ENCODE measurements around the gene YEATS2.
"Not testable (repeated sequence)": the region's sequence is repeated elsewhere in the genome, so short reads cannot be mapped to it uniquely, and the experiment has no call there.

Gene YEATS2

DNA sequence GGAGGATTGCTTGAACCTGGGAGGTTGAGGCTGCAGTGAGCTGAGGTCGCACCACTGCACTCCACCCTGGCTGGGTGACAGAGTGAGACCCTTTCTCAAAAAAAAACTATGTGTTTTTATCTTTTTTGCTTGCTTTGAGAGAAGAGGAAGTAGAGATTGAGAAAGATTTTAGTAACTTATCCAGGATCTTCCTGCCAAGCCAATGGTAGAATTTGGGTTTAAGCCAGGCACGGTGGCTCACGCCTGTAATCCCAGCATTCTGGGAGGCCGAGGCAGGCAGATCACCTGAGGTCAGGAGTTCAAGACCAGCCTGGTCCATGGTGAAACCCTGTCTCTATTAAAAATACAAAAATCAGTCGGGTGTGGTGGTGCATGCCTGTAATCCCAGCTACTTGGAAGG, 78.9 kb downstream of the YEATS2 start:
- DNase-seq = not testable (repeated sequence)

- no peak for DNase-seq
Measured at GRCh38 chr3:183777016-183777618, 79.5 kb downstream of the YEATS2 start.

DNA sequence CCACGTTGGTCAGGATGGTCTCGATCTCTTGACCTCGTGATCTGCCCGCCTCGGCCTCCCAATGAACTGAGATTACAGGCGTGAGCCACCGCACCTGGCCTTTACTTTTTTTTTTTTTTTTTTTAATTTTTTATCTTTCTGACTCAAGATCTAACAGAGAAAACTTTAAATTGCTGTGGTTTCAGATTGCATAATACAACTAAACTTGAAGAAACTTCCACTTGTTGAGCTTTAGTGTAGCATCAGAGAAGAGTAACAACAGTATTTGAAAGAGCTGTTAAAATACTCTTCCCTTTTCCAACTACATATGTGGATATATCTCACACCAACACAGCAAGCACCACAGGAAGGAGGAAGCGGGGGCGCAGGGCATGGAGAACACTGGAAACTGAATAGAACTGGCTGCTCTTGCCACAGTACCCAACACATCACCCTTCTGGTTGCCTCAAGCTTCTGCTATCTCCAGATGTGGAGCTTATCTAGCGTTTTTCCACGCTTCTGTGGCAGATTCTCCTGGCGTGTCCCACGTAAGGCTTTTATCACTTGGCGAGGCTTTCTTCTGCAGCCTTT, 82.4 kb downstream of the YEATS2 start:
- DNase-seq = no peak

DNA sequence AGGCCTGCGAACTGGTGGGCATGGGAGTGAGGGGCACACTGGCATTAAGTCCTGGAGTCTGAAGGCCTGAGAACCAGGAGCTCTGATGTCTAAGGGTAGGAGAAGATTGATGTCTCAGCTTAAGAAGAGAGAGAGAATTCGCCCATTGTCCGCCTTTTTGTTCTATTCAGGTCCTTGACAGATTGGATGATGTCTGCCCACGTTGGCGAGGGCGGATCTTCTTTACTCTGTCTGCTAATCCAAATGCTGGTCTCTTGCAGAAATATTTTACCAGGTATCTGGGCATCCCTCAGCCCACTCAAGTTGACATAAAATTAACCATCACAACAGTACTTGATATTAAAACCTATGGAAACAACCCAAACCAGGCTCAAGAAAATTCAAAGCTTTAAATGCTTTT, 83.6 kb downstream of the YEATS2 start:
- DNase-seq = no peak

- no peak for DNase-seq
Measured at GRCh38 chr3:183782576-183783276, 85.1 kb downstream of the YEATS2 start.

DNA sequence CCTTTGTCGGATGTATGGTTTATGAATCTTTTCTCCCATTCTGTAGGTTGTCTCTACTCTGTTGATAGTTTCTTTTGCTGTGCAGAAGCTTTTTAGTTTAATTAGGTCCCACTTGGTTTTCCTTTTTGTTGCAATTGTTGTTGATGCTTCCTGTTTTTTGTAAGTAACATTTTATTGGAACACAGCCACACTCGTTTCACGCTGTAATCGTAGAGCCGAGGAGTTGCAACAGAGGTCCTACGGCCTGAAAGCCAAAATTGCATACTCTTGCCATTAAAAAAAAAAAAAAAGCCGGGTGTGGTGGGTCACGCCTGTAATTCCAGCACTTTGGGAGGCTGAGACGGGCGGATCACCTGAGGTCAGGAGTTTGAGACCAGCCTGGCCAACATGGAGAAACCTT, 86.9 kb downstream of the YEATS2 start:
- not testable (repeated sequence) for DNase-seq

- DNase-seq = no peak
Measured at GRCh38 chr3:183789826-183790225, 92.2 kb downstream of the YEATS2 start.

- DNase-seq = no peak
Measured at GRCh38 chr3:183790700-183791099, 93.1 kb downstream of the YEATS2 start.

GRCh38 chr3:183792976-183793375, 95.4 kb downstream of the YEATS2 start:
- DNase-seq = no peak

- peak in 1 of 51 donors; percentile 26 for DNase-seq
Measured at GRCh38 chr3:183794452-183794851, 96.9 kb downstream of the YEATS2 start.

- no peak for DNase-seq
Measured at GRCh38 chr3:183796372-183796771, 98.8 kb downstream of the YEATS2 start.

DNA sequence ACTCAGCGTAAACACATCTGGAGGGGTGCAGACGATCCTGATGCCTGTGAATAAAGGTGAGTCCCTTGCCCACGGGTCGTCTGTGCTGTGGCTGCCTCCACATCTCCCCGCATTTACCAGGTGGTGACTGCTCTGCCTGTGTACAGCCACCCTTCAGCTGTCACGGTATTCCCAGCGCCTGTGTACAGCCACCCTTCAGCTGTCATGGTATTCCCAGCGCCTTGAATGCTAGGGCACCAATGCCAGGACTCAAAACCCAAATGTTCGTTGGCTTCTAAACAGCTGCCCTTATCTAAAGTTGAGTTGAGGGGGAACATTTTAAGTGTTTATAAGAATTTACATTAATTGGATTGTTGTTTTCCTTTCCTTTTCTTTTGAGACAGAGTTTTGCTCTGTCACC, 100.4 kb downstream of the YEATS2 start:
- DNase-seq = no peak

- DNase-seq = peak in 1 of 51 donors; percentile 28
Measured at GRCh38 chr3:183799461-183799860, 101.9 kb downstream of the YEATS2 start.

DNA sequence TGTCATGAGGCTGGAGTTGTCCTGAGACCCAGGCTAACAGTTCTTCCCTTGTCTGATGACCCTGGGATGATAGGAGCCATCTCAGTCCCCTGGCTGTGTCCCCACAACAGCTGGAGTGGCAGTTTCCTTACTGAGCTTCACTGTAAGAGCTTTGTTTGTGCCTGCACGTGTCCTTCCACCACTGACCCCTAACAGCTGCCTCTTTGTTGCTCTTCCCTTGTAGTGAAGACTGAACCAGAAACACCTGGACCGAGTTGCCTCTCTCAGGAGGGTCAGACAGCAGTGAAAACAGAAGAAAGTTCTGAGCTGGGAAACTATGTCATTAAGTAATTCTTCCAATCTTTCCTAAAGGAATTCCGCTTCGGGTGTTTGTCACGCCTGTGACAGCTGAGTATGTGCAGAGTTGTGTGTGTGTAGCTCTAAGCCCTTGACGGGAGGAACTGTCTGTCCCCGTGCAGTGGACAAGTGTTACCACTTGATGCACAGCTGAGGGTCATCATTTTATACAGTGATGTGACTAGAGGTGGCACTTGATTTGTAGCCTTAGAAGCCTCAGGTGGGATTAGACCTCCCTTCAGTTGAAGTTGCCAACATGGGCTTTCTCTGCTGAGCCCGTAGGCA, 102.8 kb downstream of the YEATS2 start:
- DNase-seq = peak in 38 of 51 donors; percentile 19 to 90 (median 70)

- no peak for DNase-seq
Measured at GRCh38 chr3:183801601-183802000, 104.0 kb downstream of the YEATS2 start.

GRCh38 chr3:183802989-183803388, 105.4 kb downstream of the YEATS2 start:
- no peak for DNase-seq

DNA sequence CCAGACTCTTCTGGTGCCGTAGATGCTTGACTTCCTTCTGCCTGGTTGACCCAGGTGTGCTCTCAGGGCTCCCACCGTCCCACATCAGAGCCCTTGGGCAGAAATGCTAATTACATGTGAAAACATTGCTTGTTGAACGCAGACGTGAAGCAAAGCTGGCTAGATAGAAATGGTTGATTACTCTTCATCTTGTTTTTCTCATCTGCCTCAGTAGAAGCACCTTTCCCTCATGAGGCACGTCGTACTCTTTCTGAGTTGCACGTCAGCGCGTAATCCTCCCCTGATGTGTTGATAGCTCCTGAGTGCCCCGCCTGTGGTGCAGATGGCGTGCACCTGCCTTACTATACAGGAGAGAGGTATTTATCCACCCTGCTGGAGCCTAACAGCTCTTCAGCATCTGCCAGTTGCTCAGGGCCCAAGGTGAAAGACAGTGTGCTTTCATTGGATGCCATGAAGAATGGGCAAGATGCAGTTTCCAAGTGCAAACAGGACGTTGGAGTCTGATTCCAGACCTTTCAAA, 109.7 kb downstream of the YEATS2 start:
- no peak for DNase-seq

DNA sequence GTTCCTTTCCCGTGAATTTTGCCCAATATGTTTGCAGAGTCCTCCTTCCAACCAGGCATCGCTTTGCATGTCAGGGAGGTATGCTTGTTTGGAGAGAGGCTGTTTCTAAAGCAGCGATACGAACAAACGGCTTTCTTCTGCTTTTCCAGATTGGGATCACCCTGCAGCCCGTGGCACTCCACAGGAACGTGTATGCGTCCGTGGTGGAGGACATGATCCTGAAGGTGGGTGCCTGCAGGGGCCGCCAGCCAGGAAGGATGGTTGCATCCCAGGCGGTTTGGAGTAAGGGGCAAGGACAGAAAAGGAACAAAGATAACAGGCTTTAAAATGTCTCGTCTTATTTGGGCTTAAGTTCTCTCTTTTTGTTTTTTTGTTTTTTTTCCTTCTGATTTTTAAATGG, 110.3 kb downstream of the YEATS2 start:
- no peak for DNase-seq

- DNase-seq = no peak
Measured at GRCh38 chr3:183808355-183808754, 110.8 kb downstream of the YEATS2 start.

DNA sequence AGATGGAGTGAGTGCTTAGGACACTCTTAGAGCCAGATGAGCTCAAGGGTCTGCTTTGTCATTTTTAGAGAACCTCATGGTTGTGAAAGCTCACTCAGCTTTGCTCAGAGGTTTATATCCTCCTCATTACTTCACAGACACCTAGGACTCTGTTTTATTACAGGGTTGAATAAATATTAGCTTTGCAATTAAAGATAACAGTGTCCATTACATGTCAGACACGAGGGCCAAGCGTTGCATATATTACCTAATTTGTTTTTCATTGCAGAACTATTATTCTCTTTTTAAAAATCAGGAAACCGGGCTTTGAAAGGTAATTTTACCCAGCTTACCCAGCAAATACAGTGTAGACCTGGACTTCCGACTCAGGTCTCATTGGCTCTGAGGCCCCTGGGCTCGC, 111.7 kb downstream of the YEATS2 start:
- DNase-seq = no peak

DNA sequence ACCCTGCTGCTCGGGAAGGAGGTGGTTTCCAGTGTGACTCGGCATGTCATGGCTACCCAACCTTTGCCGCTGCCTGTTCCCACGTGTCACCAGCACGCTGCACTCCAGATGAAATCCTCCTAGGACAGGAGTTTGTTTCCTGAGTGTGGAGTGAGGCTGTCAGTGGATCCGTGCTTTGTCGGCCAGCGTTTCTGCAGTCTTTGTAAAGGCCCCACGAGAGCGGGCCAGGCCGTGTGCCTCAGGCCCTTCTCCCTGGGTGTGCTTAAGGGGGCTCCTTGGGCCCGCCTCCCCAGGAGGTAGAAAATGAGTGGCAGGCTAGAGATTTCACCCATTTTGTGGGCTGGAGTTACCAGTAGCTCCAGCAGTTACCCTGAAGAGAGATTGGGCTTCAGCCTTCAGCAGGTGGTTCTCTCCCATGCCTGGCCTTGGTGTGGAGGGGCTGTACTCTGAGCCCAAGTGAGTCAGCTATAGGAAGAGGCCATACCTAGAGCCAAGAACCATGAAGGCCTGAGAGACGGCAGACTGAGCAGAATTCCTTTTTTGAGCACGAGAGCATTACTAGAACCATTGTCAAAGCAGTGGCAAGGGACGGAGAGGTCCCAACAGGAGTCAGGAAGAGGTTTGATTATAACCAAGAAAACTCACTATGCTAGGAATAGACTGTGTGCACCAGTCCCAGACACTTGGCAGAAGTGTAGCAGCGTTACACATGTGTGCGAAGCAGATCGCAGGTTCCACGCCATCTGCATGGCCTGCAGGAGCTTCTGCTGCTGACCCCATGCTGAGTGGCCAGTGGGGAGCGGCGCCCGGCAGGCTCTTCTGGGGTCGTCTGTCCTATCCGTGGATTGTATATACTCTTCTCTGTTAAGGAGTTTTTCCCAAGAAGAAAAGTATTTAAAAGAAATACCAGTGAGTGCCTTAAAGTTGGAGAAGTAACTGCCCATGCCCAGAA, 113.3 kb downstream of the YEATS2 start:
- no peak for DNase-seq

All from hypothalamus (tissue), 51 donors.